ENCODE measurements around the gene STX7.
A peak's percentile ranks its signal among the peaks of the same experiment; 100 is the strongest.

The STX7 gene

DNA sequence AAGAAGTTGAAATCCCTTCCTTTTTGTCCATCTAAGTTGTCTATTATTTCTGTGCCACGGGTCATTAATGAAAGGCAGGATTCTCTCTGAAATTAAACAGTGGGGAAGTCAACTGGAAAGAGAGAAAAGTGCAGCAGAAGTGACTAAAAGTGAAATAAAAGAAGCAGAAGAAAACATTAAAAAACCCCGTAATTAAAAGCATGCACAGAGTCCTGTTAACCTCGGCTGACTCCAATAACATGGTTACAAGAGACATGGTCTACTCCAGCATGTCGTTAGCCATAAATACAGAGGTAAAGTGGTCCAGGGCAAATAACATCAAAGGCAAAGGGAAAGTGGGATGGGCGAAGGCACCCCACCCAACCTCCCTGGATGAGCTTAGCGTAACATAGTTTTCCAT lies 98.6 kb downstream of the STX7 start:
- no peak for DNase-seq (ENCODE audit: low read depth, low spot score)

- no peak for DNase-seq (ENCODE audit: low read depth, low spot score)
Measured at GRCh38 chr6:132413499-132413802, 99.5 kb downstream of the STX7 start.

- no peak for DNase-seq (ENCODE audit: low read depth, low spot score)
Measured at GRCh38 chr6:132412656-132413498, 100.0 kb downstream of the STX7 start.

GRCh38 chr6:132411296-132411695 lies 101.6 kb downstream of the STX7 start:
- DNase-seq (ENCODE audit: low read depth, low spot score), result no peak

DNA sequence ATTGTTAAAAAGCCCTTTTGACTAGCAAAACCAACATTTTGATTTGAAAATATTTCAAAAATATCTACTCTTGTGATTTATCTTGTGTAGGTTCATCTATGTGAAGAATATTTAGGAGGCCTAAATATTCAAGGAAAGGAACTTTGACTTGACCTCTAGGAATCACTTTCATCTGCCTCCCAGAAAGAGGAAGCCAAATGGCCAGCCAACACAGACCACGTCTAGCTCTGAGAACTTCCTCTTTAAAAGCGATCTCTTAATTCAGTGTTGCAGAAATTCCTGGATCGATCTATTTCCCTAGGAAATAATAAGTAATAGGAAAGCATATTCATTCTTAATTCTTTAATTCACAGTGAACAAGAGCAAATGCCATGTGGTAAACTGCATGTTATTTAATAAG lies 102.1 kb downstream of the STX7 start:
- DNase-seq (ENCODE audit: low read depth, low spot score), result no peak

- DNase-seq (ENCODE audit: low read depth, low spot score), result peak; percentile 60
Measured at GRCh38 chr6:132405143-132405915, 107.6 kb downstream of the STX7 start.

GRCh38 chr6:132404736-132405135 lies 108.2 kb downstream of the STX7 start:
- DNase-seq (ENCODE audit: low read depth, low spot score), result peak; percentile 49

DNA sequence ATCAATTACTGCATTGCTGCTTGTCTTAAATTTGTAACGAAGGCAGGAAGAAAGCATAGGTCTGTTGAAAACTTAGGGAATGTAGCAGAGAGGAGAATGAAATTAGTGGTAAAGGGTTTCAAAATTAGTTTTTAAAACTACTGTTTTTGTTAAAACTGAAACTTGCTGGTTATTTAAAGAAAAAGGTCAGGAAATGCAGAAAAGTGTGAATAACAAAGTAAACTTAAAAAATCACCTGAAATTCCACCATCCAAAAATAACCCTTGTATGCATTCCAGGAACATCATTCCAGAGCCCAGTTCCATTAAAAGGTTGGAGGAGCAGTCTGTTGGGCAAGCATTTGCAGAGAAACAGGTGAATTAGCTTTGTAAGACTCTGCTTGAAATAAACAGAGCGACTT lies 108.6 kb downstream of the STX7 start:
- DNase-seq (ENCODE audit: low read depth, low spot score), result no peak

GRCh38 chr6:132401618-132402285 lies 111.2 kb downstream of the STX7 start:
- no peak for DNase-seq (ENCODE audit: low read depth, low spot score)

- peak; percentile 86 for DNase-seq (ENCODE audit: low read depth, low spot score)
Measured at GRCh38 chr6:132400883-132401617, 111.9 kb downstream of the STX7 start, which contains the start of gene MOXD1. Gene MOXD1 (minus strand): TSS chr6:132401475. CDS start chr6:132401426, 49 bp downstream.

- DNase-seq (ENCODE audit: low read depth, low spot score), result peak; percentile 36
Measured at GRCh38 chr6:132400555-132400882, 112.4 kb downstream of the STX7 start.

DNA sequence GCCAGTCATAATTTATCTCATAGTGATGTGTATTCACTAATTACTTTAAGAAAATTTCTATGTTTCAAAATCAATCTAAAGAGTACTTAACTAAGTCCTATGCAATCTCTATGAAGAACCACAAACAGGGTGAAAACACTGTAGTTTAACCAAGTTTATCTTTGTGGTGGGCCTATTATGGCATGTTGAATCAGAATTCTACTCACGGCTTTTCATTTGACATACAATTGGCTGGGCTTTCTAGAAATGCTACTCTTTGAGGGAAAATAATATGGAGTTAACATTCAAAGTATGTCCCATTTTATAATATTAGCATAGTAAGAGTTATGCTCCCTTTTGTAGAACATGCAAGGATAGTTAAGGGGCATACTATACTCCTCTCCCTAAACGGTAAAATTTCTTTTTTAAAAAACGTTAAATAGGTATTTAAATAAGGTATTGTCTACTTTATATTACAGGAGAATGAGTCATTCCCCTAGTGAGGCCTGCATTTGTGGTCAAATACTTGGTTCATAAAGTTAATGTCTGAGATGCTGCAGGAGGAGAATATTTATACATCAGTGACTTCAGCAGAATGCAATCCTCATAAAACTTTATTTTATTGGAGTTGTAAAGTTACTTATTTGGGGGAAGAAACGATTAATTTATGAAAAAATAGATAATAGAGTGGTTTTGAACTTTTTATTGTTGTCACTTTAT lies 113.4 kb downstream of the STX7 start:
- DNase-seq (ENCODE audit: low read depth, low spot score), result peak; percentile 73

All from astrocyte of the hippocampus (primary cell).